Endothelial cell of umbilical vein (primary cell): ENCODE results near the gene RHOA. TPM values are rescaled to one million over a fixed set of nuclear protein-coding genes. Genes with fewer than 3 reads are reported as not detected.

Experiments used
- BruUV-seq: library from RNA; stranded (reverse); fragments of 400-500 nt; replicated peaks from 2 replicates; lab custom pipeline; 2021; lab: Mats Ljungman, UMichigan
- CTCF ChIA-PET: fragments of 300-600, 350-600 bp; sonication (Branson Sonifier 250); formaldehyde crosslinking; loops from one replicate; lab custom pipeline; 2021; ENCODE audit warnings: antibody characterized with exemption, inconsistent platforms; lab: Charles Lee
- POLR2A ChIA-PET: fragments of 300-600, 350-600 bp; sonication (Branson Sonifier 250); formaldehyde crosslinking; loops from one replicate; lab custom pipeline; 2021; ENCODE audit warnings: antibody characterized with exemption, inconsistent platforms; lab: Charles Lee
- DNase-seq: peaks from one replicate; pipeline ENCODE4 v3.0.0-alpha.2; 2011; ENCODE audit warnings: low read depth, low spot score
- FAIRE-seq: peaks from 2 replicates; lab custom pipeline; 2011; peaks lifted over from hg19 to GRCh38; lab: Jason Lieb, UNC
- H2AFZ ChIP-seq: 2 replicates; pipeline ENCODE4 v1.6.0; 2012; ENCODE audit warnings: low read depth, low read length, control low read depth, inconsistent platforms
- H3K27ac ChIP-seq: 2 replicates; pipeline ENCODE4 v1.5.1; 2011; ENCODE audit warnings: low read depth, mild to moderate bottlenecking, control low read depth, low read length, moderate library complexity; ENCODE audit not compliant: insufficient read depth
- H3K27me3 ChIP-seq, 2 experiments: 2 replicates each; pipeline versions ENCODE4 v1.6.0 to v1.6.1; 2011; ENCODE audit warnings: low read length in 2 of 2, mixed read lengths in 1 of 2; ENCODE audit not compliant: control insufficient read depth in 2 of 2, insufficient read depth in 2 of 2
- H3K36me3 ChIP-seq, 2 experiments: 2 replicates in 1 of 2; 3 replicates in 1 of 2; pipeline ENCODE4 v1.5.1; 2011; ENCODE audit warnings: low read length in 2 of 2, mild to moderate bottlenecking in 1 of 2, moderate library complexity in 1 of 2; ENCODE audit not compliant: control insufficient read depth in 2 of 2, insufficient read depth in 2 of 2; ENCODE audit errors: extremely low read depth in 1 of 2
- H3K4me1 ChIP-seq: 3 replicates; pipeline ENCODE4 v1.5.1; 2011; ENCODE audit warnings: mild to moderate bottlenecking, low read length; ENCODE audit not compliant: control insufficient read depth, insufficient read depth; ENCODE audit errors: extremely low read depth
- H3K4me2 ChIP-seq: 2 replicates; pipeline ENCODE4 v1.6.1; 2011; ENCODE audit warnings: low read length, control low read depth, mixed read lengths; ENCODE audit not compliant: insufficient read depth
- H3K4me3 ChIP-seq, 3 experiments: fragments of 200-600 bp in 1 of 3; sonication (generic), shearing (Covaris generic) in 1 of 3; replicated peaks in 1 of 3; 2 replicates each; pipeline ENCODE4 v1.5.1; 2011 to 2016; ENCODE audit warnings: control low read depth in 3 of 3, low read length in 3 of 3, mild to moderate bottlenecking in 2 of 3, inconsistent platforms in 1 of 3, low read depth in 1 of 3, moderate library complexity in 1 of 3; ENCODE audit not compliant: insufficient read depth in 1 of 3
- H3K79me2 ChIP-seq: 2 replicates; pipeline ENCODE4 v1.6.0; 2012; ENCODE audit warnings: low read length, inconsistent platforms; ENCODE audit not compliant: control insufficient read depth, insufficient read depth
- H3K9ac ChIP-seq: replicated peaks from 2 replicates; pipeline ENCODE3; 2011; ENCODE audit warnings: low read length, control low read depth; ENCODE audit not compliant: insufficient read depth; ENCODE audit errors: extremely low read depth
- H3K9me1 ChIP-seq: replicated peaks from 3 replicates; pipeline ENCODE4 v1.6.0; 2011; ENCODE audit warnings: mild to moderate bottlenecking, low read length; ENCODE audit not compliant: control insufficient read depth, insufficient read depth; ENCODE audit errors: extremely low read depth
- H3K9me3 ChIP-seq: replicated peaks from 2 replicates; pipeline ENCODE4 v1.5.1; 2012; ENCODE audit warnings: low read length, inconsistent platforms; ENCODE audit not compliant: control insufficient read depth, insufficient read depth
- H4K20me1 ChIP-seq: replicated peaks from 2 replicates; pipeline ENCODE3; 2011; ENCODE audit warnings: mild to moderate bottlenecking, low read length; ENCODE audit not compliant: control insufficient read depth, insufficient read depth; ENCODE audit errors: extremely low read depth
- FOS ChIP-seq: IDR thresholded peaks from 2 replicates; pipeline ENCODE4 v1.6.1; 2011; ENCODE audit warnings: mild to moderate bottlenecking, low read length, moderate library complexity, borderline replicate concordance; ENCODE audit not compliant: insufficient read depth
- GATA2 ChIP-seq: IDR thresholded peaks from 2 replicates; pipeline ENCODE4 v1.7.0; 2011; ENCODE audit warnings: low read depth, mild to moderate bottlenecking, moderate library complexity, mixed read lengths, low read length; ENCODE audit not compliant: insufficient read length, insufficient read depth
- JUN ChIP-seq: IDR thresholded peaks from 2 replicates; pipeline ENCODE4 v1.6.1; 2011; ENCODE audit warnings: borderline replicate concordance, low read depth; ENCODE audit not compliant: insufficient read length, insufficient read depth
- MYC ChIP-seq: IDR thresholded peaks from one replicate; pipeline ENCODE4 v1.6.1; 2011; ENCODE audit warnings: mild to moderate bottlenecking, low read depth, low read length
- POLR2A ChIP-seq: IDR thresholded peaks from 2 replicates; pipeline ENCODE4 v1.6.1; 2012; ENCODE audit warnings: low read depth, mild to moderate bottlenecking, control low read depth, low read length
- POLR2AphosphoS5 ChIP-seq: IDR thresholded peaks from 2 replicates; pipeline ENCODE4 v1.6.1; 2012; ENCODE audit warnings: low read depth, mild to moderate bottlenecking, control low read depth, low read length, moderate library complexity; ENCODE audit not compliant: insufficient read depth
- dilution Hi-C: fragments of 300-500 bp; cut with MboI; formaldehyde crosslinking; loops from one replicate; pipeline ENCODE4 v1.15.0; 2019; ENCODE audit warnings: low sequenced_read_pairs; ENCODE audit not compliant: extremely low pct_ligation_motif_present
- intact Hi-C: fragments of 100-400 bp; cut with micrococcal nuclease; formaldehyde crosslinking; loops from one replicate; pipeline ENCODE4 v1.10.0; 2022
- polyA plus RNA-seq, 4 experiments: library from polyadenylated mRNA; depleted of rRNA in 3 of 4; stranded (reverse) in 3 of 4; unstranded in 1 of 4; fragments of >200 nt; gene quantifications; 2 replicates each; pipeline versions ENCODE4 v1.2.1 to v1.2.3, GENCODE V29; 2011 to 2012; ENCODE audit warnings: missing spikeins in 1 of 4
- total RNA-seq: library from RNA; stranded (reverse); gene quantifications from 2 replicates; pipeline ENCODE4 v1.2.3, GENCODE V29; 2021
- TF ChIP-seq, protein P1 (sequence below), 2 donors: IDR thresholded peaks; 1 replicate in 1 of 2; 2 replicates in 1 of 2; pipeline ENCODE4 v1.5.1; 2011; ENCODE audit warnings: low read length in 2 of 2, mild to moderate bottlenecking in 2 of 2, moderate library complexity in 2 of 2, control low read depth in 1 of 2, inconsistent platforms in 1 of 2, low read depth in 1 of 2; ENCODE audit not compliant: insufficient read depth in 1 of 2; ENCODE audit errors: extremely low read depth in 1 of 2
- TF ChIP-seq, protein P2 (sequence below): IDR thresholded peaks from 2 replicates; pipeline ENCODE4 v1.6.1; 2011; ENCODE audit not compliant: insufficient read depth, insufficient read length

RHOA gene
- total and polyA plus RNA-seq, 2 donors (not counting 3 experiments of a cell fraction or from before 2014, with no cell fraction given) = 450 to 580 TPM

DNA sequence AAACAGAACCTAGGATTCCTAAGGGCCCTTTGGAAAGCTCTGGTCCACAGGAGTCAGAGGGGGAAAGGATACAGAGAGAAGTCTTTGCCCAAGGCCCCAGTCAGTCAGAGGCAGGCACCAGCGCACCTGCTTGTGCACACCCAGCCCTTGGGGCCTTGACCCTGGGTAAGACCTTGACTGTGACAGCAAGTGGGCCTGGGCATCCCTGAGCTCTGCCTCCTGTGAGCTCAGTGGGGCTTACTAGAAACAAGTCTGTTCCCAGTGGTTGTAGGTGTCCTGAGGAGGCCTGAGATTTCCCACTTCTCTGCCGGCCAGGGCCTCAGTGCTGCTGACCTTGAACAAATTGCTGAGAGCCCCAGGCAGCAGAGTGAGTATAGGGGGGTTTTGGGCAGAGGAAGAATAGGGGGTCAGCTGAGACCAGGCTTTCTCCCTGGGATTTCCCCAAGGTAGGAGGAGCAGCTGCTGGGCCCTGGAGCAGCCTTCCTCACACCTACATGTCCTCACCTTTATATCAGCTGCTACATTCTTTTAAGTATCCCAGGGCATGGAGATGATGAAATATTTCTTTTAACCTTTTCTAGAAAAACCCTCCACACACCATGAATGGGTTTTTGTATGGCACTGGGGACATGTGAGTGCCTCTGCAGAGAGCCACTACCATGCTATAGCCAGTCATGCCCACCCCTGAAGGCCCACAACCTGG, 48.6 kb upstream of the RHOA start:
- Histone ChIP-seq H3K9me3 (no peaks in the 10 kb centered on the region), H3K4me1 (no peaks in the 10 kb centered on the region), H3K79me2 (no peaks in the 10 kb centered on the region), H4K20me1 (no peaks in the 10 kb centered on the region), H3K4me3 (no peak overlapping the region), H3K9me1 (no peaks in the 10 kb centered on the region), H3K36me3 (no peaks in the 10 kb centered on the region), H3K27me3 (no peaks in the 10 kb centered on the region), H3K9ac (no peak overlapping the region), H3K27ac (no peak overlapping the region), H2AFZ (no peak overlapping the region), H3K4me2 (no peak overlapping the region)
- dilution Hi-C loops = no loop called here
- ChIA-PET POLR2A (no interaction called here), CTCF (interaction anchor here (2.9 kb wide), 1 partner anchor 11 kb away, joined by 24 read pairs; no protein-coding TSS in a partner anchor)
- FAIRE-seq (no peak), DNase-seq (no peak)
- TF ChIP-seq POLR2AphosphoS5 (no peak), JUN (no peak), GATA2 (no peak), POLR2A (no peak), FOS (no peak), MYC (no peak)
- TF ChIP-seq, protein P1, sequence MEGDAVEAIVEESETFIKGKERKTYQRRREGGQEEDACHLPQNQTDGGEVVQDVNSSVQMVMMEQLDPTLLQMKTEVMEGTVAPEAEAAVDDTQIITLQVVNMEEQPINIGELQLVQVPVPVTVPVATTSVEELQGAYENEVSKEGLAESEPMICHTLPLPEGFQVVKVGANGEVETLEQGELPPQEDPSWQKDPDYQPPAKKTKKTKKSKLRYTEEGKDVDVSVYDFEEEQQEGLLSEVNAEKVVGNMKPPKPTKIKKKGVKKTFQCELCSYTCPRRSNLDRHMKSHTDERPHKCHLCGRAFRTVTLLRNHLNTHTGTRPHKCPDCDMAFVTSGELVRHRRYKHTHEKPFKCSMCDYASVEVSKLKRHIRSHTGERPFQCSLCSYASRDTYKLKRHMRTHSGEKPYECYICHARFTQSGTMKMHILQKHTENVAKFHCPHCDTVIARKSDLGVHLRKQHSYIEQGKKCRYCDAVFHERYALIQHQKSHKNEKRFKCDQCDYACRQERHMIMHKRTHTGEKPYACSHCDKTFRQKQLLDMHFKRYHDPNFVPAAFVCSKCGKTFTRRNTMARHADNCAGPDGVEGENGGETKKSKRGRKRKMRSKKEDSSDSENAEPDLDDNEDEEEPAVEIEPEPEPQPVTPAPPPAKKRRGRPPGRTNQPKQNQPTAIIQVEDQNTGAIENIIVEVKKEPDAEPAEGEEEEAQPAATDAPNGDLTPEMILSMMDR (IDR thresholded peaks at IDR 0.05; ENCODE audit: extremely low read depth in 1 of 2, insufficient read depth in 1 of 2, low read depth in 1 of 2, low read length in 2 of 2) = no peak
- TF ChIP-seq, protein P2, sequence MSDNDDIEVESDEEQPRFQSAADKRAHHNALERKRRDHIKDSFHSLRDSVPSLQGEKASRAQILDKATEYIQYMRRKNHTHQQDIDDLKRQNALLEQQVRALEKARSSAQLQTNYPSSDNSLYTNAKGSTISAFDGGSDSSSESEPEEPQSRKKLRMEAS = no peak
- no TSS peak for BruUV-seq
- intact Hi-C loops = no loop called here
